ENCODE results near the gene ANTXRL. TPM values are rescaled to one million over a fixed set of nuclear protein-coding genes. Genes with fewer than 3 reads are reported as not detected.

Gene ANTXRL
- total and polyA plus RNA-seq, 2 experiments from 2014 or later = not detected

GRCh38 chr10:46289209-46289810, 2.5 kb downstream of the ANTXRL start:
- Histone ChIP-seq H3K4me1 (ENCODE audit: insufficient read depth) (peaks cover 8% of the 10 kb centered on the region), H2AFZ (no peak overlapping the region), H3K79me2 (replicated peaks; ENCODE audit: insufficient read depth) (no peaks in the 10 kb centered on the region), H3K4me2 (no peak overlapping the region), H4K20me1 (replicated peaks; ENCODE audit: insufficient read depth) (no peaks in the 10 kb centered on the region), H3K4me3 (no peak overlapping the region), H3F3A (replicated peaks; ENCODE audit: low read depth) (no peaks in the 10 kb centered on the region), H3K36me3 (ENCODE audit: insufficient read depth) (no peaks in the 10 kb centered on the region), H3K27me3 (ENCODE audit: insufficient read depth) (peaks cover 13% of the 10 kb centered on the region), H3K27ac (ENCODE audit: low read depth) (no peak overlapping the region), H3K9me2 (ENCODE audit: insufficient read depth) (no peaks in the 10 kb centered on the region; the same call in 1 of the 2 replicates)
- DNase-seq (ENCODE audit: low spot score) (no peak), ATAC-seq (no peak)
- H3K9me3 Mint-ChIP-seq = no peaks in the 10 kb centered on the region; the same call in 2 of the 3 replicates
- H3K4me1 Mint-ChIP-seq = peaks cover 27% of the 10 kb centered on the region
- H3K36me3 Mint-ChIP-seq (ENCODE audit: low read depth) = no peaks in the 10 kb centered on the region
- no peak overlapping the region for H3K27ac Mint-ChIP-seq
- no peak for TF ChIP-seq REST (IDR thresholded peaks at IDR 0.05; ENCODE audit: unreplicated experiment)
- no peak for TF ChIP-seq CREB1 (CRISPR knock-in tag; IDR thresholded peaks at IDR 0.05; ENCODE audit: low read depth)
- no peak for TF ChIP-seq EZH2phosphoT487 (IDR thresholded peaks at IDR 0.05; ENCODE audit: unreplicated experiment)
- no peak for TF ChIP-seq NANOG (IDR thresholded peaks at IDR 0.05; ENCODE audit: borderline replicate concordance)
- TF ChIP-seq, protein P1, sequence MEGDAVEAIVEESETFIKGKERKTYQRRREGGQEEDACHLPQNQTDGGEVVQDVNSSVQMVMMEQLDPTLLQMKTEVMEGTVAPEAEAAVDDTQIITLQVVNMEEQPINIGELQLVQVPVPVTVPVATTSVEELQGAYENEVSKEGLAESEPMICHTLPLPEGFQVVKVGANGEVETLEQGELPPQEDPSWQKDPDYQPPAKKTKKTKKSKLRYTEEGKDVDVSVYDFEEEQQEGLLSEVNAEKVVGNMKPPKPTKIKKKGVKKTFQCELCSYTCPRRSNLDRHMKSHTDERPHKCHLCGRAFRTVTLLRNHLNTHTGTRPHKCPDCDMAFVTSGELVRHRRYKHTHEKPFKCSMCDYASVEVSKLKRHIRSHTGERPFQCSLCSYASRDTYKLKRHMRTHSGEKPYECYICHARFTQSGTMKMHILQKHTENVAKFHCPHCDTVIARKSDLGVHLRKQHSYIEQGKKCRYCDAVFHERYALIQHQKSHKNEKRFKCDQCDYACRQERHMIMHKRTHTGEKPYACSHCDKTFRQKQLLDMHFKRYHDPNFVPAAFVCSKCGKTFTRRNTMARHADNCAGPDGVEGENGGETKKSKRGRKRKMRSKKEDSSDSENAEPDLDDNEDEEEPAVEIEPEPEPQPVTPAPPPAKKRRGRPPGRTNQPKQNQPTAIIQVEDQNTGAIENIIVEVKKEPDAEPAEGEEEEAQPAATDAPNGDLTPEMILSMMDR (conservative IDR thresholded peaks at IDR 0.05; ENCODE audit: low read depth in 2 of 2) = no peak
- TF ChIP-seq, protein P2, sequence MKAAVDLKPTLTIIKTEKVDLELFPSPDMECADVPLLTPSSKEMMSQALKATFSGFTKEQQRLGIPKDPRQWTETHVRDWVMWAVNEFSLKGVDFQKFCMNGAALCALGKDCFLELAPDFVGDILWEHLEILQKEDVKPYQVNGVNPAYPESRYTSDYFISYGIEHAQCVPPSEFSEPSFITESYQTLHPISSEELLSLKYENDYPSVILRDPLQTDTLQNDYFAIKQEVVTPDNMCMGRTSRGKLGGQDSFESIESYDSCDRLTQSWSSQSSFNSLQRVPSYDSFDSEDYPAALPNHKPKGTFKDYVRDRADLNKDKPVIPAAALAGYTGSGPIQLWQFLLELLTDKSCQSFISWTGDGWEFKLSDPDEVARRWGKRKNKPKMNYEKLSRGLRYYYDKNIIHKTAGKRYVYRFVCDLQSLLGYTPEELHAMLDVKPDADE (IDR thresholded peaks at IDR 0.05) = no peak
- TF ChIP-seq STAT1 (IDR thresholded peaks at IDR 0.05; ENCODE audit: unreplicated experiment) = no peak
- no peak for TF ChIP-seq JUNB (IDR thresholded peaks at IDR 0.05; ENCODE audit: unreplicated experiment)
- H3K4me3 Mint-ChIP-seq = no peak overlapping the region
- peaks cover 16% of the 10 kb centered on the region for H3K27me3 Mint-ChIP-seq (ENCODE audit: insufficient read depth, low read depth, poor library complexity)

Measured in GM23338 (cell line).